K562 (cell line): ENCODE measurements around the gene E2F1. TPM values are rescaled to one million over a fixed set of nuclear protein-coding genes. Genes with fewer than 3 reads are reported as not detected.

Experiments
- ATAC-seq: fragments of 200-7000 bp; cut with Tn5 transposase; 3 replicates; pipeline ENCODE4 v1.9.1; 2020; ENCODE audit warnings: moderate library complexity
- BruUV-seq: library from RNA; stranded (reverse); fragments of 400-500 nt; replicated peaks from 2 replicates; lab custom pipeline; 2021; lab: Mats Ljungman, UMichigan
- CTCF ChIA-PET: fragments of 300-600 bp; formaldehyde crosslinking; extraction: SDS; loops from one replicate; lab custom pipeline; 2021; ENCODE audit warnings: low intra/inter-chr PET ratio; lab: Yijun Ruan, JAX
- POLR2A ChIA-PET: fragments of 300-600, 350-650 bp; sonication (Branson Sonifier 250); formaldehyde crosslinking; extraction: SDS; loops from one replicate; lab custom pipeline; 2021; ENCODE audit warnings: antibody characterized with exemption, inconsistent platforms; lab: Yijun Ruan, JAX
- DNase-seq, 4 experiments: peaks; one replicate each; pipeline versions ENCODE4 v3.0.0 to v3.0.0-alpha.2; 2011 to 2018; ENCODE audit warnings: low spot score in 3 of 4, mixed read lengths in 3 of 4; ENCODE audit errors: extremely low read depth in 1 of 4
- FAIRE-seq: peaks from 2 replicates; lab custom pipeline; 2011; peaks lifted over from hg19 to GRCh38; lab: Jason Lieb, UNC
- H2AFZ ChIP-seq: 2 replicates; pipeline ENCODE4 v1.6.0; 2011; ENCODE audit warnings: low read depth, low read length, control low read depth, inconsistent platforms
- H3K27ac ChIP-seq: fragments of 200-600 bp; 3 replicates; pipeline ENCODE4 v1.8.0; 2011; ENCODE audit warnings: low read depth, mild to moderate bottlenecking, control low read depth, inconsistent platforms, low read length, moderate library complexity, mixed read lengths; ENCODE audit errors: extremely low read depth
- H3K27me3 ChIP-seq, 2 experiments: fragments of 300-600 bp in 1 of 2; 2 replicates in 1 of 2; 3 replicates in 1 of 2; pipeline versions ENCODE4 v1.6.0 to v1.8.0; 2011; ENCODE audit warnings: inconsistent platforms in 2 of 2, low read length in 2 of 2, mild to moderate bottlenecking in 1 of 2, mixed read lengths in 1 of 2, moderate library complexity in 1 of 2; ENCODE audit not compliant: control insufficient read depth in 2 of 2, insufficient read depth in 2 of 2
- H3K36me3 ChIP-seq: fragments of 300-600 bp; 3 replicates; pipeline ENCODE4 v1.8.0; 2011; ENCODE audit warnings: mild to moderate bottlenecking, low read length, inconsistent platforms; ENCODE audit not compliant: control insufficient read depth, insufficient read depth
- H3K4me1 ChIP-seq, 2 experiments: fragments of 200-600 bp in 1 of 2; replicated peaks in 1 of 2; 2 replicates in 1 of 2; 3 replicates in 1 of 2; pipeline versions ENCODE4 v1.5.1 to v1.8.0; 2011; ENCODE audit warnings: inconsistent platforms in 2 of 2, low read length in 2 of 2, mild to moderate bottlenecking in 1 of 2, mixed read lengths in 1 of 2, moderate library complexity in 1 of 2; ENCODE audit not compliant: control insufficient read depth in 2 of 2, insufficient read depth in 2 of 2
- H3K4me2 ChIP-seq: 2 replicates; pipeline ENCODE4 v1.6.1; 2011; ENCODE audit warnings: low read length, control low read depth, inconsistent platforms, mixed read lengths; ENCODE audit not compliant: insufficient read depth
- H3K4me3 ChIP-seq: fragments of 200-600 bp; sonication (generic), shearing (Covaris generic); 2 replicates; pipeline ENCODE4 v1.5.1; 2016; ENCODE audit warnings: control low read depth, inconsistent platforms
- H3K79me2 ChIP-seq: fragments of 200-600 bp; 3 replicates; pipeline ENCODE4 v1.8.0; 2011; ENCODE audit warnings: low read length, inconsistent platforms; ENCODE audit not compliant: control insufficient read depth, insufficient read depth
- H3K9ac ChIP-seq, 2 experiments: 2 replicates each; pipeline versions ENCODE4 v1.6.0 to v1.6.1; 2011; ENCODE audit warnings: low read depth in 2 of 2, low read length in 2 of 2, control low read depth in 1 of 2, inconsistent platforms in 1 of 2, mild to moderate bottlenecking in 1 of 2, mixed read lengths in 1 of 2; ENCODE audit not compliant: insufficient read depth in 1 of 2
- H3K9me1 ChIP-seq: one replicate; pipeline ENCODE4 v1.6.0; 2011; ENCODE audit warnings: inconsistent platforms, mild to moderate bottlenecking, low read length, moderate library complexity; ENCODE audit not compliant: control insufficient read depth, insufficient read depth
- H3K9me3 ChIP-seq: replicated peaks from 2 replicates; pipeline ENCODE4 v1.5.1; 2011; ENCODE audit warnings: low read depth, low read length, inconsistent platforms; ENCODE audit not compliant: control insufficient read depth, insufficient read depth
- H4K20me1 ChIP-seq: replicated peaks from 2 replicates; pipeline ENCODE4 v1.6.1; 2011; ENCODE audit warnings: low read length, inconsistent platforms, mixed read lengths; ENCODE audit not compliant: control insufficient read depth, insufficient read depth
- BRD4 ChIP-seq: fragments of 200-600 bp; sonication (generic); IDR thresholded peaks from 2 replicates; pipeline ENCODE4 v1.6.1; 2017; ENCODE audit warnings: inconsistent platforms
- CBX1 ChIP-seq: sonication (generic); IDR thresholded peaks from 2 replicates; pipeline ENCODE4 v1.6.1; 2016; ENCODE audit warnings: antibody characterized with exemption, low read depth, mild to moderate bottlenecking
- CC2D1A ChIP-seq: fragments of 450-650 bp; IDR thresholded peaks from 2 replicates; pipeline ENCODE4 v1.6.1; 2017; ENCODE audit warnings: mild to moderate bottlenecking
- CCNT2 ChIP-seq: IDR thresholded peaks from 2 replicates; pipeline ENCODE4 v1.6.1; 2011; ENCODE audit warnings: borderline replicate concordance, low read depth, mild to moderate bottlenecking, moderate library complexity, mixed read lengths, low read length; ENCODE audit not compliant: insufficient read length; ENCODE audit errors: extremely low read depth
- HSF4 ChIP-seq: fragments of 250-450 bp; sonication (Bioruptor Pico); IDR thresholded peaks from 2 replicates; pipeline ENCODE4 v2.1.2; 2022; ENCODE audit warnings: mild to moderate bottlenecking, moderate library complexity, borderline replicate concordance
- MAZ ChIP-seq, 2 experiments: fragments of 450-650 bp in 1 of 2; sonication (generic) in 1 of 2; formaldehyde crosslinking; IDR thresholded peaks in 1 of 2; conservative IDR thresholded peaks in 1 of 2; 2 replicates each; pipeline versions ENCODE4 v1.4.0 to v1.5.0; 2020; ENCODE audit warnings: mild to moderate bottlenecking in 1 of 2, missing genetic modification reagents in 1 of 2
- POLR2G ChIP-seq: fragments of 200-400 bp; formaldehyde crosslinking; IDR thresholded peaks from 2 replicates; pipeline ENCODE4 v1.6.1; 2017; ENCODE audit warnings: low read depth, mild to moderate bottlenecking, antibody characterized with exemption, low read length, moderate library complexity
- SETDB1 ChIP-seq: IDR thresholded peaks from one replicate; pipeline ENCODE4 v1.6.1; 2012; ENCODE audit warnings: low read length, control low read depth, inconsistent platforms
- TGIF2 ChIP-seq: sonication (generic); formaldehyde crosslinking; IDR thresholded peaks from 2 replicates; pipeline ENCODE4 v1.8.1; 2022; ENCODE audit warnings: mild to moderate bottlenecking, missing genetic modification reagents, moderate library complexity
- ZBTB7A ChIP-seq: IDR thresholded peaks from 2 replicates; pipeline ENCODE4 v1.6.1; 2011; ENCODE audit warnings: low read depth, mild to moderate bottlenecking, low read length, moderate library complexity, borderline replicate concordance; ENCODE audit not compliant: control insufficient read depth
- ZNF224 ChIP-seq: sonication (generic); formaldehyde crosslinking; IDR thresholded peaks from 2 replicates; pipeline ENCODE4 v1.8.0; 2022; ENCODE audit warnings: mild to moderate bottlenecking, missing genetic modification reagents
- ZNF263 ChIP-seq: sonication (generic); formaldehyde crosslinking; IDR thresholded peaks from 2 replicates; pipeline ENCODE4 v1.8.0; 2022; ENCODE audit warnings: mild to moderate bottlenecking, missing genetic modification reagents, borderline replicate concordance
- ZNF347 ChIP-seq: fragments of 450-650 bp; formaldehyde crosslinking; IDR thresholded peaks from 2 replicates; pipeline ENCODE4 v1.4.0; 2020; ENCODE audit warnings: low read depth, mild to moderate bottlenecking, moderate library complexity
- ZNF717 ChIP-seq: fragments of 250-450 bp; sonication (Bioruptor Pico); IDR thresholded peaks from 2 replicates; pipeline ENCODE4 v1.5.0; 2021
- WGBS: fragments of 100-300 bp; shearing (Covaris generic); methylation state at CpG from one replicate; pipeline ENCODE4 v1.1.6; 2016; ENCODE audit warnings: low coverage, mixed read lengths; ENCODE audit not compliant: insufficient coverage; ENCODE audit errors: missing lambda C conversion rate; 5-methylcytosine and 5-hydroxymethylcytosine counted together
- in situ Hi-C: fragments of 300-500 bp; cut with MboI; formaldehyde crosslinking; loops from 4 replicates; pipeline ENCODE4 v1.15.0; 2018; ENCODE audit warnings: inconsistent platforms, mixed read lengths
- intact Hi-C: fragments of 100-400 bp; cut with micrococcal nuclease; formaldehyde crosslinking; loops from 2 replicates; pipeline ENCODE4 v1.14.2; 2022
- polyA plus RNA-seq, 8 experiments: library from polyadenylated mRNA; depleted of rRNA in 4 of 8; stranded (reverse) in 5 of 8; unstranded in 3 of 8; fragments of >200 nt; fragmentation: Nextera tagmentation in 2 of 8; fragmentation: Illumina TruSeq in 1 of 8; extraction: Ambion mirVana in 2 of 8; extraction: Trizol in 1 of 8; gene quantifications; 2 replicates each; pipeline versions ENCODE4 v1.2.1 to v1.2.3, GENCODE V29; 2011 to 2014; ENCODE audit warnings: inconsistent platforms in 1 of 8, missing spikeins in 1 of 8
- total RNA-seq, 7 experiments: library from RNA; depleted of rRNA in 6 of 7; stranded (reverse); fragments of >200 nt in 6 of 7; fragmentation: Illumina TruSeq in 2 of 7; extraction: Trizol in 2 of 7; gene quantifications; 2 replicates each; pipeline versions ENCODE4 v1.2.1 to v1.2.3, GENCODE V29; 2011 to 2021; ENCODE audit warnings: low replicate concordance in 1 of 7
- TF ChIP-seq, protein P1 (sequence below): fragments of 450-650 bp; IDR thresholded peaks from 2 replicates; pipeline ENCODE4 v1.7.0; 2016; ENCODE audit warnings: borderline replicate concordance
- TF ChIP-seq, protein P2 (sequence below): IDR thresholded peaks from 2 replicates; pipeline ENCODE4 v1.6.1; 2011; ENCODE audit warnings: borderline replicate concordance, low read depth, mild to moderate bottlenecking, moderate library complexity, low read length; ENCODE audit not compliant: insufficient read depth, poor library complexity, severe bottlenecking

The E2F1 gene
- total and polyA plus RNA-seq, 9 of the 15 experiments (the other 6 are each of a cell fraction or from before 2014, with no cell fraction given) = 0.14 to 30.6 (median 13.1) TPM

DNA sequence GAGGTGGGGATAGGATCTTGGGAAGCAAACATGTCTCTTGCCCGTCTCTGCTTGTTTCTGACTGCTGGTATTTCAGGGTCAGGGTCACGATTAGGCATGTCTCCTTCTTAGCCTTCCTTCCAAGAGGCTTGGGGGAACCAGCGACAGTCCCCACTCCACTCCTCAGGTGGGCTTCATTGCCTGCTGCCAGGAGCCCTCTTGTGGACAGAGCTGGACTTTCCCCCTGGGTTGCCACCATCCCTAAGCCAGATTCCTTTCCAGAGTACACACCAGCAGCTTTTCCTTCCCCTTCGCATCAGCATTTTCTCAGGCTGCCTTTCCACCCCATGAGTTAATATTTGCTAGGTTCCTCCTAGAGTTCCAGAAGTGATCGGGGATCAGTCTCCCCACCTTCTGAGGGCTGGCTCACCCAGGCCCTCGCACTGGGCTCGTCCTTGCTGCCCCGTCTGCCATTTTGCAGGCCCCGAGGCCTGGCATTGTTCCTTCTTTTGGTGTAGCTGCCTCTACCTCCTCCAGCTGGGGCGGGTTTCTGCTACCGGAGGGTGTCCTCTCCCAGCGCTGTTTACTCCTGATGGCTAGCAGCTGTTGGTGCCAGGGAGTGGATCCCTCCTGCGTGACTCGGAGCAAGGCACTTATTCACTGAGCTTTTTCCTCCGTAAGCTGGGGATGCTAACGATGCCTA is 32.8 kb downstream of the E2F1 start:
- ATAC-seq = peak; percentile 87
- TF ChIP-seq HSF4 (CRISPR knock-in tag) (no peak), CC2D1A (0 out of 2 replicates have a peak, but pooled peaks have one; percentile 57), ZNF224 (CRISPR knock-in tag) (no peak), ZNF347 (CRISPR knock-in tag) (no peak), TGIF2 (CRISPR knock-in tag) (no peak), SETDB1 (no peak), MAZ (CRISPR knock-in tag; conservative IDR thresholded peaks at IDR 0.05 in 1 of 2, IDR thresholded peaks at IDR 0.05 in 1 of 2) (peak in 1 of 2 experiments; percentile 54; a peak in 1 of 4 replicates), ZNF263 (CRISPR knock-in tag) (no peak), CBX1 (no peak), ZBTB7A (peak; percentile 35; the same call in 1 of the 2 replicates), ZNF717 (CRISPR knock-in tag) (0 out of 2 replicates have a peak, but pooled peaks have one; percentile 12), BRD4 (no peak), CCNT2 (peak; percentile 41), POLR2G (peak; percentile 60)
- TF ChIP-seq, protein P1, sequence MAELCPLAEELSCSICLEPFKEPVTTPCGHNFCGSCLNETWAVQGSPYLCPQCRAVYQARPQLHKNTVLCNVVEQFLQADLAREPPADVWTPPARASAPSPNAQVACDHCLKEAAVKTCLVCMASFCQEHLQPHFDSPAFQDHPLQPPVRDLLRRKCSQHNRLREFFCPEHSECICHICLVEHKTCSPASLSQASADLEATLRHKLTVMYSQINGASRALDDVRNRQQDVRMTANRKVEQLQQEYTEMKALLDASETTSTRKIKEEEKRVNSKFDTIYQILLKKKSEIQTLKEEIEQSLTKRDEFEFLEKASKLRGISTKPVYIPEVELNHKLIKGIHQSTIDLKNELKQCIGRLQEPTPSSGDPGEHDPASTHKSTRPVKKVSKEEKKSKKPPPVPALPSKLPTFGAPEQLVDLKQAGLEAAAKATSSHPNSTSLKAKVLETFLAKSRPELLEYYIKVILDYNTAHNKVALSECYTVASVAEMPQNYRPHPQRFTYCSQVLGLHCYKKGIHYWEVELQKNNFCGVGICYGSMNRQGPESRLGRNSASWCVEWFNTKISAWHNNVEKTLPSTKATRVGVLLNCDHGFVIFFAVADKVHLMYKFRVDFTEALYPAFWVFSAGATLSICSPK = no peak
- TF ChIP-seq, protein P2, sequence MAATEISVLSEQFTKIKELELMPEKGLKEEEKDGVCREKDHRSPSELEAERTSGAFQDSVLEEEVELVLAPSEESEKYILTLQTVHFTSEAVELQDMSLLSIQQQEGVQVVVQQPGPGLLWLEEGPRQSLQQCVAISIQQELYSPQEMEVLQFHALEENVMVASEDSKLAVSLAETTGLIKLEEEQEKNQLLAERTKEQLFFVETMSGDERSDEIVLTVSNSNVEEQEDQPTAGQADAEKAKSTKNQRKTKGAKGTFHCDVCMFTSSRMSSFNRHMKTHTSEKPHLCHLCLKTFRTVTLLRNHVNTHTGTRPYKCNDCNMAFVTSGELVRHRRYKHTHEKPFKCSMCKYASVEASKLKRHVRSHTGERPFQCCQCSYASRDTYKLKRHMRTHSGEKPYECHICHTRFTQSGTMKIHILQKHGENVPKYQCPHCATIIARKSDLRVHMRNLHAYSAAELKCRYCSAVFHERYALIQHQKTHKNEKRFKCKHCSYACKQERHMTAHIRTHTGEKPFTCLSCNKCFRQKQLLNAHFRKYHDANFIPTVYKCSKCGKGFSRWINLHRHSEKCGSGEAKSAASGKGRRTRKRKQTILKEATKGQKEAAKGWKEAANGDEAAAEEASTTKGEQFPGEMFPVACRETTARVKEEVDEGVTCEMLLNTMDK = peak; percentile 44

More for the DNA sequence above, 32.8 kb downstream of the E2F1 start:
- Histone ChIP-seq H3K4me2 (no peak overlapping the region), H4K20me1 (peaks cover 18% of the 10 kb centered on the region; the same call in 1 of the 2 replicates), H3K4me3 (no peak overlapping the region), H3K9me1 (peaks cover 7% of the 10 kb centered on the region), H3K79me2 (no peaks in the 10 kb centered on the region), H2AFZ (no peak overlapping the region), H3K27me3 (no peaks in the 10 kb centered on the region), H3K9ac (0 out of 4 replicates have a peak overlapping the region, but pooled peaks of 1 of the 2 experiments have one; percentile 12), H3K4me1 (peaks cover 6 to 37% of the 10 kb centered on the region in 2 experiments; a peak in 3 of 5 replicates), H3K27ac (no peak overlapping the region), H3K36me3 (peaks cover 21% of the 10 kb centered on the region; the same call in 1 of the 3 replicates), H3K9me3 (no peaks in the 10 kb centered on the region)
- intact Hi-C loops (loop anchor here (2.0 to 5.0 kb wide), 3 partner anchors 139 to 251 kb away; partner anchors contain the start of gene CDK5RAP1), in situ Hi-C loops (loop anchor here (5.0 to 10.0 kb wide), 2 partner anchors 201 to 239 kb away; no protein-coding TSS in a partner anchor)
- DNase-seq (peak; percentile 72 to 79 (median 76)), FAIRE-seq (peak; percentile 95)
- ChIA-PET CTCF (interaction anchor here (0.7 to 1.6 kb wide), 3 partner anchors 195 to 239 kb away, joined by 3 to 8 read pairs (median 4); no protein-coding TSS in a partner anchor), POLR2A (interaction anchor here (0.6 to 4.5 kb wide), 13 partner anchors 8 to 431 kb away, joined by 3 to 51 read pairs (median 3); partner anchors contain the start of genes ACTL10 and CBFA2T2)
- no TSS peak for BruUV-seq
- 50% methylated on average over 15 of the region's 16 CpGs for WGBS
